ENCODE data around the gene PTTG1IP.

- TF ChIP-seq ZNF449 (tag by site-specific recombination; IDR thresholded peaks at IDR 0.05) = no peak
- no peak for TF ChIP-seq CTCF (tag by site-specific recombination; IDR thresholded peaks at IDR 0.05)
- TF ChIP-seq ZSCAN4 (tag by site-specific recombination; IDR thresholded peaks at IDR 0.05) = no peak
- no peak for TF ChIP-seq MYNN (tag by site-specific recombination; IDR thresholded peaks at IDR 0.05; ENCODE audit: borderline replicate concordance)
- TF ChIP-seq SALL2 (tag by site-specific recombination; IDR thresholded peaks at IDR 0.05; ENCODE audit: borderline replicate concordance) = no peak
- TF ChIP-seq ZSCAN16 (tag by site-specific recombination; IDR thresholded peaks at IDR 0.05) = no peak
These were observed 12.9 kb upstream of the PTTG1IP start for GRCh38 chr21:44886113-44887075.

Measured in HEK293 (cell line).